Thyroid gland (tissue), 4 donors: ENCODE data around the gene GDPD5. TPM values are rescaled to one million over a fixed set of nuclear protein-coding genes. Genes with fewer than 3 reads are reported as not detected.

Source experiments
- DNase-seq, 2 donors: peaks; one replicate each; pipeline ENCODE4 v3.0.0-alpha.2; 2019
- H3K27ac ChIP-seq, 3 donors: fragments of 200-600 bp; sonication (generic); 1 replicate in 2 of 3; 2 replicates in 1 of 3; pipeline ENCODE4 v1.5.1; 2016 to 2019; ENCODE audit warnings: mild to moderate bottlenecking in 1 of 3, moderate library complexity in 1 of 3
- H3K27me3 ChIP-seq: fragments of 200-600 bp; sonication (generic); one replicate; pipeline ENCODE4 v1.5.1; 2019
- H3K36me3 ChIP-seq, 2 donors: fragments of 200-600 bp; sonication (generic); one replicate each; pipeline ENCODE4 v1.5.1; 2016 to 2019
- H3K4me1 ChIP-seq, 2 donors: fragments of 200-600 bp; sonication (generic); one replicate each; pipeline ENCODE4 v1.5.1; 2017 to 2019
- H3K4me3 ChIP-seq, 3 donors: fragments of 200-600 bp; sonication (generic); replicated peaks in 1 of 3; 1 replicate in 2 of 3; 2 replicates in 1 of 3; pipeline ENCODE4 v1.5.1; 2016; ENCODE audit warnings: mild to moderate bottlenecking in 1 of 3
- H3K9me3 ChIP-seq: fragments of 200-600 bp; sonication (generic); one replicate; pipeline ENCODE4 v1.5.1; 2017
- CTCF ChIP-seq, 6 experiments: fragments of 200-600 bp in 3 of 6; fragments of 450-650 bp in 3 of 6; sonication (generic) in 3 of 6; IDR thresholded peaks; one replicate each; pipeline ENCODE4 v1.5.1; 2016 to 2019; ENCODE audit warnings: antibody characterized with exemption in 6 of 6, mild to moderate bottlenecking in 2 of 6, inconsistent platforms in 1 of 6, moderate library complexity in 1 of 6
- POLR2A ChIP-seq, 2 donors: fragments of 450-650 bp; IDR thresholded peaks; one replicate each; pipeline ENCODE4 v1.6.1; 2017; ENCODE audit warnings: antibody characterized with exemption in 2 of 2, mild to moderate bottlenecking in 2 of 2, moderate library complexity in 1 of 2
- WGBS, 2 donors: methylation state at CpG; one replicate each; pipeline ENCODE4 v1.1.5; 2017; 5-methylcytosine and 5-hydroxymethylcytosine counted together
- intact Hi-C: fragments of 100-400 bp; cut with DNase I; formaldehyde crosslinking; loops from one replicate; pipeline ENCODE4 v1.15.1; 2023
- total RNA-seq, 4 donors: library from RNA; depleted of rRNA; stranded (reverse); fragments of >200 nt; gene quantifications; one replicate each; pipeline ENCODE4 v1.2.3, GENCODE V29; 2016

The GDPD5 gene
- total RNA-seq, 4 donors from 2014 or later = 5.6 to 6.4 (median 6.1) TPM

GRCh38 chr11:75389925-75390324 lies 135.8 kb downstream of the GDPD5 start:
- DNase-seq = no peak
- intact Hi-C loops = no loop called here
- no peak overlapping the region for H3K27ac ChIP-seq
- H3K9me3 ChIP-seq = no peaks in the 10 kb centered on the region
- H3K27me3 ChIP-seq = no peaks in the 10 kb centered on the region
- 86 to 91% methylated on average over 7 of the region's 7 CpGs for WGBS, 2 donors
- H3K4me3 ChIP-seq = no peak overlapping the region
- H3K36me3 ChIP-seq = no peaks in the 10 kb centered on the region
- H3K4me1 ChIP-seq = peaks cover 0 to 11% of the 10 kb centered on the region in 2 donors
- TF ChIP-seq POLR2A (IDR thresholded peaks at IDR 0.05) = no peak
- TF ChIP-seq CTCF (IDR thresholded peaks at IDR 0.05) = no peak

GRCh38 chr11:75389276-75389605 lies 136.5 kb downstream of the GDPD5 start:
- H3K27ac ChIP-seq = no peak overlapping the region
- H3K36me3 ChIP-seq = no peaks in the 10 kb centered on the region
- intact Hi-C loops = no loop called here
- DNase-seq = no peak
- H3K27me3 ChIP-seq = no peaks in the 10 kb centered on the region
- H3K4me3 ChIP-seq = no peak overlapping the region
- TF ChIP-seq CTCF (IDR thresholded peaks at IDR 0.05) (no peak), POLR2A (IDR thresholded peaks at IDR 0.05) (no peak)
- WGBS, 2 donors = 72 to 82% methylated on average over 11 of the region's 11 CpGs
- peaks cover 0 to 11% of the 10 kb centered on the region in 2 donors for H3K4me1 ChIP-seq
- no peaks in the 10 kb centered on the region for H3K9me3 ChIP-seq

GRCh38 chr11:75388386-75389275 lies 137.1 kb downstream of the GDPD5 start:
- H3K9me3 ChIP-seq = no peaks in the 10 kb centered on the region
- no peak overlapping the region for H3K27ac ChIP-seq
- peaks cover 0 to 11% of the 10 kb centered on the region in 2 donors for H3K4me1 ChIP-seq
- WGBS, 2 donors = 29 to 31% methylated on average over 9 of the region's 9 CpGs
- peak; percentile 67 to 79 (median 74) for TF ChIP-seq CTCF (IDR thresholded peaks at IDR 0.05)
- TF ChIP-seq POLR2A (IDR thresholded peaks at IDR 0.05) = no peak
- H3K4me3 ChIP-seq = no peak overlapping the region
- peak; percentile 59 to 60 for DNase-seq
- intact Hi-C loops = no loop called here
- no peaks in the 10 kb centered on the region for H3K36me3 ChIP-seq
- H3K27me3 ChIP-seq = no peaks in the 10 kb centered on the region

- WGBS, 2 donors = 74 to 78% methylated on average over 3 of the region's 3 CpGs
- intact Hi-C loops = no loop called here
- peaks cover 0 to 11% of the 10 kb centered on the region in 2 donors for H3K4me1 ChIP-seq
- TF ChIP-seq POLR2A (IDR thresholded peaks at IDR 0.05) (no peak), CTCF (IDR thresholded peaks at IDR 0.05) (no peak)
- H3K27me3 ChIP-seq = no peaks in the 10 kb centered on the region
- H3K27ac ChIP-seq = no peak overlapping the region
- H3K9me3 ChIP-seq = no peaks in the 10 kb centered on the region
- H3K4me3 ChIP-seq = no peak overlapping the region
- no peak for DNase-seq
- no peaks in the 10 kb centered on the region for H3K36me3 ChIP-seq
Observed at GRCh38 chr11:75387736-75388294, 137.9 kb downstream of the GDPD5 start.
